Heart left ventricle (tissue), 16 donors: ENCODE results near the gene ATG12. TPM values are rescaled to one million over a fixed set of nuclear protein-coding genes. Genes with fewer than 3 reads are reported as not detected.

Experiments used
- ATAC-seq, 4 donors: fragments of 200-7000 bp; cut with Tn5 transposase; one replicate each; pipeline ENCODE4 v1.9.1; 2020 to 2022; ENCODE audit warnings: moderate library complexity in 4 of 4, mild to moderate bottlenecking in 3 of 4, moderate number of reproducible peaks in 1 of 4
- DNase-seq, 5 donors: peaks; one replicate each; pipeline ENCODE4 v3.0.0-alpha.2; 2020
- H3K27ac ChIP-seq, 12 donors: fragments of 200-600 bp; sonication (generic) in 4 of 12; one replicate each; pipeline versions ENCODE4 v1.5.0 to v1.8.0; 2016 to 2022; ENCODE audit warnings: mild to moderate bottlenecking in 2 of 12
- H3K27me3 ChIP-seq, 9 donors: fragments of 200-600 bp; sonication (generic) in 2 of 9; one replicate each; pipeline versions ENCODE4 v1.5.1 to v1.8.0; 2016 to 2022; ENCODE audit warnings: mild to moderate bottlenecking in 3 of 9
- H3K36me3 ChIP-seq, 9 donors: fragments of 200-600 bp; sonication (generic) in 2 of 9; one replicate each; pipeline versions ENCODE4 v1.5.0 to v1.8.0; 2018 to 2022; ENCODE audit warnings: mild to moderate bottlenecking in 2 of 9
- H3K4me1 ChIP-seq, 12 donors: fragments of 200-600 bp; sonication (generic) in 4 of 12; one replicate each; pipeline versions ENCODE4 v1.5.0 to v1.8.0; 2016 to 2022; ENCODE audit warnings: mild to moderate bottlenecking in 3 of 12
- H3K4me3 ChIP-seq, 12 donors: fragments of 200-600 bp; sonication (generic) in 4 of 12; one replicate each; pipeline versions ENCODE4 v1.5.0 to v1.8.0; 2017 to 2022; ENCODE audit warnings: mild to moderate bottlenecking in 9 of 12, moderate library complexity in 4 of 12
- H3K9me3 ChIP-seq, 12 donors: fragments of 200-600 bp; sonication (generic) in 4 of 12; one replicate each; pipeline versions ENCODE4 v1.5.0 to v1.8.0; 2016 to 2022; ENCODE audit warnings: mild to moderate bottlenecking in 1 of 12
- CTCF ChIP-seq, 12 donors: fragments of 200-600 bp; sonication (generic) in 4 of 12; IDR thresholded peaks; one replicate each; pipeline versions ENCODE4 v1.5.0 to v1.8.0; 2018 to 2022; ENCODE audit warnings: antibody characterized with exemption in 12 of 12, mild to moderate bottlenecking in 5 of 12
- POLR2A ChIP-seq, 2 donors: fragments of 450-650 bp; IDR thresholded peaks; one replicate each; pipeline ENCODE4 v1.6.1; 2017; ENCODE audit warnings: antibody characterized with exemption in 2 of 2, mild to moderate bottlenecking in 2 of 2, moderate library complexity in 2 of 2
- WGBS, 4 donors: extraction: QIAGEN DNeasy Blood & Tissue Kit in 2 of 4; methylation state at CpG; one replicate each; pipeline versions ENCODE4 v1.1.5 to v1.1.7; 2013 to 2018; 5-methylcytosine and 5-hydroxymethylcytosine counted together
- intact Hi-C, 10 donors: fragments of 100-400 bp; cut with DNase I; formaldehyde crosslinking; loops; one replicate each; pipeline versions ENCODE4 v1.11.1 to v1.14.2; 2022
- polyA plus RNA-seq, 2 donors: library from polyadenylated mRNA; stranded (reverse); fragments of 200-250 nt; gene quantifications; one replicate each; pipeline ENCODE4 v1.2.3, GENCODE V29; 2013
- total RNA-seq, 9 donors: library from RNA; depleted of rRNA in 2 of 9; stranded (reverse); fragments of >200 nt in 2 of 9; fragmentation: NEBNext Ultra II Directional in 3 of 9; extraction: Animal tissue kit (Norgen Biotek cat#: 25700) in 3 of 9; gene quantifications; one replicate each; pipeline versions ENCODE4 v1.1.0 to v1.2.4, GENCODE V29; 2016 to 2023
- donor health status: ischemic (EF 13 %, LVEDD 7.1; RV severe dilation, severe dysfunction).
- donor health status: healthy with polysubstance abuse.
- donor health status: DM: no; HTN: yes; CAD: no.
- donor health status: DM: no; HTN: no; CAD: no.
- donor health status: ischemic (EF 25% LVEDD 6.9; RV normal size, moderate dysfunction).
- donor health status: ischemic (EF 25% LVEDD 5.7; RV mildly dilated, moderate dysfunction).
- donor health status: healthy.
- donor health status: DM: yes; HTN: yes; CAD: no.
- donor health status: ischemic (EF 35%, LVEDD 5.7; RV mildly dilated, moderate dysfunction).
- donor health status: nonischemic (EF 11% LVEDD 7.7; RV severe dilation, severe dysfunction).
- donor health status: DM: yes; HTN: yes; CAD: no.
- donor health status: PGD.
- donor health status: ischemic (EF 29% LVEDD 5.4; RV normal size, mild dysfunction).
- donor health status: nonischemic (EF 23%, LVEDD 6.1; RV moderate dilation, normal function).

Gene ATG12
- total and polyA plus RNA-seq, 11 donors, result 15.3 to 31.3 (median 23.0) TPM

GRCh38 chr5:115820846-115821245, 20.5 kb downstream of the ATG12 start:
- no peak overlapping the region for H3K27ac ChIP-seq
- no peaks in the 10 kb centered on the region for H3K36me3 ChIP-seq
- H3K4me1 ChIP-seq, result peaks cover 0 to 10% (median 0%) of the 10 kb centered on the region in 12 donors
- no peak for ATAC-seq
- no peak overlapping the region for H3K4me3 ChIP-seq
- 90 to 96% (median 92%) methylated on average over 1 of the region's 1 CpG for WGBS, 4 donors
- intact Hi-C loops, result no loop called here
- H3K9me3 ChIP-seq, result no peaks in the 10 kb centered on the region
- no peak for TF ChIP-seq CTCF (IDR thresholded peaks at IDR 0.05)
- TF ChIP-seq POLR2A (IDR thresholded peaks at IDR 0.05), result no peak
- peaks cover 0 to 28% (median 8%) of the 10 kb centered on the region in 9 donors for H3K27me3 ChIP-seq
- no peak for DNase-seq

GRCh38 chr5:115818821-115819220, 22.5 kb downstream of the ATG12 start:
- intact Hi-C loops, result loop anchor here in 1 of 10 donors (5.0 kb wide), 1 partner anchor 47 kb away; no protein-coding TSS in a partner anchor
- DNase-seq (no peak), ATAC-seq (no peak)
- Histone ChIP-seq H3K36me3 (no peaks in the 10 kb centered on the region), H3K27me3 (peaks cover 0 to 48% (median 27%) of the 10 kb centered on the region in 9 donors), H3K4me1 (peaks cover 0 to 21% (median 2%) of the 10 kb centered on the region in 12 donors), H3K9me3 (no peaks in the 10 kb centered on the region), H3K4me3 (no peak overlapping the region), H3K27ac (no peak overlapping the region)
- 93 to 95% (median 95%) methylated on average over 18 of the region's 18 CpGs for WGBS, 4 donors
- no peak for TF ChIP-seq CTCF (IDR thresholded peaks at IDR 0.05)
- TF ChIP-seq POLR2A (IDR thresholded peaks at IDR 0.05), result no peak

GRCh38 chr5:115817386-115817785, 24.0 kb downstream of the ATG12 start:
- no peak for DNase-seq
- no peaks in the 10 kb centered on the region for H3K9me3 ChIP-seq
- peaks cover 0 to 21% (median 2%) of the 10 kb centered on the region in 12 donors for H3K4me1 ChIP-seq
- 90 to 93% (median 91%) methylated on average over 7 of the region's 7 CpGs for WGBS, 4 donors
- TF ChIP-seq CTCF (IDR thresholded peaks at IDR 0.05) (no peak), POLR2A (IDR thresholded peaks at IDR 0.05) (no peak)
- H3K27me3 ChIP-seq, result peaks cover 0 to 60% (median 32%) of the 10 kb centered on the region in 9 donors
- no peak overlapping the region for H3K27ac ChIP-seq
- intact Hi-C loops, result loop anchor here in 1 of 10 donors (5.0 kb wide), 1 partner anchor 45 kb away; no protein-coding TSS in a partner anchor
- H3K36me3 ChIP-seq, result peaks cover 0 to under 1% (median 0%) of the 10 kb centered on the region in 9 donors
- H3K4me3 ChIP-seq, result peak overlapping the region in 3 of 12 donors; percentile 58 to 77 (median 72)
- no peak for ATAC-seq

- WGBS, 4 donors, result 0 to 6% (median 2%) methylated on average over 36 to 69 of the region's 69 CpGs
- TF ChIP-seq POLR2A (IDR thresholded peaks at IDR 0.05), result no peak
- TF ChIP-seq CTCF (IDR thresholded peaks at IDR 0.05), result no peak
- H3K36me3 ChIP-seq, result peaks cover 0 to 7% (median 0%) of the 10 kb centered on the region in 9 donors
- H3K9me3 ChIP-seq, result no peaks in the 10 kb centered on the region
- peaks cover 0 to 61% (median 32%) of the 10 kb centered on the region in 9 donors for H3K27me3 ChIP-seq
- H3K27ac ChIP-seq, result peak within 1 kb of the TSS; percentile 45 to 89 (median 68)
- H3K4me3 ChIP-seq, result peak within 1 kb of the TSS; percentile 39 to 79 (median 60)
- H3K4me1 ChIP-seq, result peaks cover 0 to 21% (median 2%) of the 10 kb centered on the region in 12 donors
- ATAC-seq (peak; percentile 70 to 88 (median 84)), DNase-seq (peak; percentile 49 to 73 (median 55))
- intact Hi-C loops, result loop anchor here in 1 of 10 donors (5.0 kb wide), 1 partner anchor 44 kb away; no protein-coding TSS in a partner anchor
Observed at GRCh38 chr5:115816226-115817081, 24.9 kb downstream of the ATG12 start, which contains the start of gene CDO1. CDO1 (minus strand) TSS chr5:115816659; CDS start chr5:115816397, 262 bp downstream.
